Central memory CD8-positive, alpha-beta T cell (primary cell): Measurements from ENCODE around the gene TXK.

ENCODE experiments used
- ATAC-seq: fragments of 150-1000 bp; cut with Tn5 transposase; replicated peaks from 2 replicates; pipeline ENCODE4 v1.10.0; 2022; ENCODE audit warnings: mild to moderate bottlenecking, moderate FRiP score, moderate number of reproducible peaks; ENCODE audit not compliant: poor library complexity, severe bottlenecking; ENCODE audit errors: extremely low read depth
- DNase-seq, 2 donors: peaks; one replicate each; pipeline ENCODE4 v3.0.0; 2021; ENCODE audit warnings: low spot score in 2 of 2
- H3K27ac Mint-ChIP-seq: one replicate; pipeline ENCODE4 v1.8.0; 2022; ENCODE audit warnings: low read depth, mild to moderate bottlenecking, moderate library complexity, mixed read lengths
- H3K27me3 Mint-ChIP-seq: one replicate; pipeline ENCODE4 v1.8.0; 2022; ENCODE audit warnings: mixed read lengths
- H3K36me3 Mint-ChIP-seq: one replicate; pipeline ENCODE4 v1.8.0; 2022; ENCODE audit warnings: mild to moderate bottlenecking, moderate library complexity, mixed read lengths; ENCODE audit not compliant: insufficient read depth
- H3K4me1 Mint-ChIP-seq: one replicate; pipeline ENCODE4 v1.8.0; 2022; ENCODE audit warnings: mixed read lengths
- H3K4me3 Mint-ChIP-seq: one replicate; pipeline ENCODE4 v1.8.0; 2022; ENCODE audit warnings: mild to moderate bottlenecking, moderate library complexity, mixed read lengths
- H3K9me3 Mint-ChIP-seq: one replicate; pipeline ENCODE4 v1.8.0; 2022; ENCODE audit warnings: mixed read lengths

TXK gene

GRCh38 chr4:48058617-48059530 is 75.2 kb downstream of the TXK start:
- Mint-ChIP-seq H3K27ac (peak overlapping the region; percentile 29), H3K27me3 (peaks cover 33% of the 10 kb centered on the region), H3K9me3 (peaks cover 7% of the 10 kb centered on the region), H3K4me1 (peaks cover 12% of the 10 kb centered on the region), H3K36me3 (no peaks in the 10 kb centered on the region), H3K4me3 (no peak overlapping the region)
- DNase-seq (no peak), ATAC-seq (peak; percentile 62)

DNA sequence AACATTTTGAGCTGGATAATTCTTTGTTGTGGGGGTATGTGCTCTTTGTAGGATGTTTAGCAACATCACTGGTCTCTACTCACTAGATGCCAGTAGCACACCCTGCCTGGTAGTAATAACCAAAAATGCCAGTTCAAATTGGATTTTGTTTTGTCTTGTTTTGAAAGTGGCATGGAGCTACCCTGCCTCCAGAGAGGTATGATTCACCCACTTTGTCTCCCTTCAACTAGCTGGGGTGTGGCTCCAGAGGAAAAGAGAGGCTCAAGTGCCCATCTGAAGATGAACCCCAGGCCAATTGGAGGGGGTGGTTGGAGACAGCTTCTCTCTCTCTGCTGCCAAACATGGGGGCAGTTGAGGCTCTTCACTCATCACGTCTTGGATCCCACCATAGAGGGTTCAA is 83.0 kb downstream of the TXK start:
- Mint-ChIP-seq H3K4me3 (no peak overlapping the region), H3K27ac (no peak overlapping the region), H3K4me1 (peaks cover 29% of the 10 kb centered on the region), H3K27me3 (peaks cover 12% of the 10 kb centered on the region), H3K36me3 (peaks cover 2% of the 10 kb centered on the region), H3K9me3 (no peaks in the 10 kb centered on the region)
- ATAC-seq = no peak
- no peak for DNase-seq

DNA sequence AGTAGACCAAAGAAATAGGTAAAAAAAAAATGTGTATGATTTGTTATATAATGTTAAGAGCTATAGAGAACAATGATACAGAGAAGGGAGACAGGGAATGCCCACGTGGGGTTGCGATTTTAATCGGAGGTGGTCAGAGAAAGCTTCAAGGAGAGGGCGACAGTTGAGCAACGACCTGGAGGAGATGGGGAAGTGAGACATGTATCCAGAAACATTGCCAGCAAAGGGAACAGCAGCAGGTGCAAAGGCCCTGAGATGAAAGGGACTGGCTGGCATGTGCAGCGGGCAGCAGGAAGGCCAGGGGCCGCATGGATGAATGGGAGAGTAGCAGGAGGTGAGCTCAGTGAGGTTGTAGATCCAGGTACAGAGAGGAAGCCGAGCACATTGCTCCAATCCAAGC is 84.6 kb downstream of the TXK start:
- no peak for DNase-seq
- Mint-ChIP-seq H3K4me3 (no peak overlapping the region), H3K9me3 (no peaks in the 10 kb centered on the region), H3K36me3 (peaks cover 2% of the 10 kb centered on the region), H3K27ac (peak overlapping the region; percentile 17), H3K27me3 (peaks cover 12% of the 10 kb centered on the region), H3K4me1 (peaks cover 42% of the 10 kb centered on the region)
- no peak for ATAC-seq

DNA sequence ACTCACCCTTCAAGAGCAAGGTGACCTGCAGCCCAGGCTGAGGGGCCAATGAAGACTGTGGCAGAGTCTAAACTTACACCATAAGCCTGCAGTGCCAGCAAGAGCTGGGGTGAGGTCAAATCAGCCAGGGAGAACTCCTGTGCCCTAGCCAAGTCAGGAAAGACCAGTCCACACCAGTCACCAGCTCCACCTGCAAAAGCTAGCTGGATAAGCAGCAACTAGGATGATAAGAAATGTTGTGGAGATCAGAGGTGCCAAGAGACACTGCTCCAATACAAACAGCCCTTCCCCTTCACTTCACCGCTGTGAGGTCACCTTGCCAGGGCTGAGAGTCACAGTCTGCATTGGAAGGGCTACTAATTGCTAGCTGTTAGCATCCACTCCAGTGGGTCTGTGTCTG is 86.2 kb downstream of the TXK start:
- H3K27me3 Mint-ChIP-seq = peaks cover 12% of the 10 kb centered on the region

DNA sequence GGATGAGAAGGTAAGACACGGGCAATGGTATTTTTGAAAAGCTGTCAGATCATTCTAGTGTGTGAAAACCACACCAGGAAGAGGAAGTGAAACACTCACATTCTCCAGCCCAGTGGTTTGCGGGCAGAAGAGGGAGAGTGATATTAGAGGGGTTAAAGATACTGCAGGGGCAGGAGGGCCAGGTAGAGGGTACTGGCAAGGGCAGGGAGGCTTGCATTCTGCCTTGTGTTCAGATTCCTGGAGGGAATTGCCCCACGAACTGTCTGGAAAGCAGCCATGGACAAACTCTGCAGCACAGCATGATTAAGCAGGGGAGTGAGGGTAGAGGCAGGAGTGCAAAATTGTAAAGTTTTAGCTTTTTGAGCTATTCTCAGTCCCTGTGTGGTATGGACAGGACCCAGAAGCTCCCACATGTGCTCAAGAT is 86.6 kb downstream of the TXK start:
- Mint-ChIP-seq H3K27ac (peak overlapping the region; percentile 1), H3K36me3 (peaks cover 2% of the 10 kb centered on the region), H3K4me1 (peaks cover 56% of the 10 kb centered on the region), H3K27me3 (peaks cover 12% of the 10 kb centered on the region), H3K9me3 (no peaks in the 10 kb centered on the region), H3K4me3 (peak overlapping the region; percentile 62)
- ATAC-seq (peak; percentile 92), DNase-seq (peak in 1 of 2 donors; percentile 25)

More for the DNA sequence above, 86.2 kb downstream of the TXK start:
- Mint-ChIP-seq H3K9me3 (no peaks in the 10 kb centered on the region), H3K27ac (no peak overlapping the region), H3K36me3 (peaks cover 2% of the 10 kb centered on the region), H3K4me3 (peak overlapping the region; percentile 62), H3K4me1 (peaks cover 52% of the 10 kb centered on the region)
- DNase-seq (no peak), ATAC-seq (no peak)

DNA sequence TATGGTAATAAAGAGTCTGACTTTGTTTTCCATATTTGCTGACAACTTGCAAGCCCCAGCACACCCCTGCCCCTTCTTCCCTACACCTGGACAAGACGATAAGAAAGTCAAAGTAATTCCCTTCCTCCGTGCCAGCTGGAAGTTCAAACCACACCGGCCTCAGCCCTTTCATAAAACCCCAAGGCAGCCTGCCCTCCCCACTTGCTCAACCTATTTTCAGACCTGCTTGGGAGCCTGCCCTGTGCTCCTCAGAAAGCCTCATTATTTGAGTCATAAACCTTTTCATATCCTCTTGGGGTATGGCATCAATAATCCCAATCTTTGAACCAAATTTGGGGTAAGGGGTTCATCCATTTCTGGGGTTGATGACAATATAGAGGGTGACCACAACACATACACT is 88.0 kb downstream of the TXK start:
- no peak for ATAC-seq
- no peak for DNase-seq
- H3K27ac Mint-ChIP-seq = no peak overlapping the region
- H3K9me3 Mint-ChIP-seq = no peaks in the 10 kb centered on the region
- H3K4me1 Mint-ChIP-seq = peaks cover 56% of the 10 kb centered on the region
- H3K36me3 Mint-ChIP-seq = peaks cover 2% of the 10 kb centered on the region
- H3K27me3 Mint-ChIP-seq = peaks cover 22% of the 10 kb centered on the region
- no peak overlapping the region for H3K4me3 Mint-ChIP-seq

DNA sequence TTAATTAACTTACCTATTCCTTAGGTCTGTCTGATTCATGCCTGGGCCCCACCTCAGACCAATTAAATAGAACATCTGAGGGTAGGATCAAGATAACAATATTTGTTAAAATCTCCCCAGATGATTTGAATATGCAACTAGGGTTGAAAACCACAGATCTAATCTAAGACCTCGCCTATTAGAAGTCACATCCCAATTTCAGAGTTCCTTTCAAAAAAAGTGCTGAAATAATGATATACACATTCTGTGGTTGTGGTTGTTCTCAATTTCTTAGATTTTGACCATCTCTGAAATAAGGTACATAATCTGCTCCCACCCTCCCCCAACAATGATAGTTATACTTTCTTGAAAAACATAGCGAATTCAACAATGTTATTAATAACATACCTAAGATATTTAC is 89.8 kb downstream of the TXK start:
- Mint-ChIP-seq H3K27ac (no peak overlapping the region), H3K9me3 (no peaks in the 10 kb centered on the region), H3K4me3 (no peak overlapping the region), H3K36me3 (peaks cover 2% of the 10 kb centered on the region), H3K4me1 (peaks cover 52% of the 10 kb centered on the region), H3K27me3 (peaks cover 13% of the 10 kb centered on the region)
- ATAC-seq (no peak), DNase-seq (no peak)

DNA sequence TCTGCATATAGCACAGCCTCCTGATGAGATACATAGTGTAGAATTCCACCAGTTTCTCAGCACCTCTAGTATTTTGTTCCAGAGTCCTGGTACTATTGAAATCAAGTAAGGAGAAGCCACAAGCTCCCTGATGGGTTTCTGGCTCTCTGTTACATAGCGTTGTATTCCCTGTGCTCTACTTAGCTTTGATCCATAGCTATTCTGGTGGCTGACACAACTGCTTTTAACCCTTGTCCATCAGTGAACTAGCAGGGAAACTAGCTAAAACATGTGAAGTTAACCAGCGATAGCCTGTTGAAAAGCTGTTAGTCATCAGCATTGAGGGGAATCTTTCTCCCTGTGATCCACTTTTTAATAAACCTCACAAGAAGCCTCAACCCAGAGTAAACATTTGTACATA is 90.5 kb downstream of the TXK start:
- H3K36me3 Mint-ChIP-seq = peaks cover 2% of the 10 kb centered on the region
- H3K4me3 Mint-ChIP-seq = no peak overlapping the region
- no peak overlapping the region for H3K27ac Mint-ChIP-seq
- H3K4me1 Mint-ChIP-seq = peaks cover 50% of the 10 kb centered on the region
- no peak for ATAC-seq
- H3K27me3 Mint-ChIP-seq = peaks cover 13% of the 10 kb centered on the region
- no peak for DNase-seq
- no peaks in the 10 kb centered on the region for H3K9me3 Mint-ChIP-seq

DNA sequence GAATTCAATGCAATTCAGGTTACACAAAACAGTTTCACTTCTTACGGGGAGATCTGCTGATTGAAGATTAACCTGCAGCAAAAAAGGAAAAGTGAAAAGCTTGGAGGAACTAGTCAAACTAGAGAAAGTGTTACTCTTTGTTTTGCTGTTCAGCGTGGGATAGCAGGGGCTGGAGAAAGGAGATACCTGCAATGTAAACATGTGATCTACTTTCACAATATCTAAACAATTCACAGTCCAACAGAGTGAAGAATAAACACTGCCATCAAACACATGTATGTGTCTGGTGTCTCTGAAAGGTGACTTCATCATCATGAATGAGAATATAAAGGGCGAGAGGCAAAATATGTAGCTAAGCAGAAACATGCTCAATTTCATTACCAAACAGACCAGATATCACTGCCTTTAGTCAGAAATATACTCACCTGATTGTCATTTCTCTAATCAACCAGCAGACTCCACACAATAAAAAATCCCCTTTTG is 91.0 kb downstream of the TXK start:
- H3K4me3 Mint-ChIP-seq = no peak overlapping the region
- peaks cover 13% of the 10 kb centered on the region for H3K27me3 Mint-ChIP-seq
- no peaks in the 10 kb centered on the region for H3K9me3 Mint-ChIP-seq
- no peak overlapping the region for H3K27ac Mint-ChIP-seq
- peaks cover 47% of the 10 kb centered on the region for H3K4me1 Mint-ChIP-seq
- peaks cover 2% of the 10 kb centered on the region for H3K36me3 Mint-ChIP-seq
- no peak for ATAC-seq
- DNase-seq = no peak

GRCh38 chr4:48041535-48042137 is 92.4 kb downstream of the TXK start:
- DNase-seq = no peak
- no peaks in the 10 kb centered on the region for H3K9me3 Mint-ChIP-seq
- H3K27ac Mint-ChIP-seq = no peak overlapping the region
- H3K4me1 Mint-ChIP-seq = peaks cover 33% of the 10 kb centered on the region
- no peak for ATAC-seq
- H3K27me3 Mint-ChIP-seq = peaks cover 13% of the 10 kb centered on the region
- H3K4me3 Mint-ChIP-seq = no peak overlapping the region
- peaks cover 2% of the 10 kb centered on the region for H3K36me3 Mint-ChIP-seq

DNA sequence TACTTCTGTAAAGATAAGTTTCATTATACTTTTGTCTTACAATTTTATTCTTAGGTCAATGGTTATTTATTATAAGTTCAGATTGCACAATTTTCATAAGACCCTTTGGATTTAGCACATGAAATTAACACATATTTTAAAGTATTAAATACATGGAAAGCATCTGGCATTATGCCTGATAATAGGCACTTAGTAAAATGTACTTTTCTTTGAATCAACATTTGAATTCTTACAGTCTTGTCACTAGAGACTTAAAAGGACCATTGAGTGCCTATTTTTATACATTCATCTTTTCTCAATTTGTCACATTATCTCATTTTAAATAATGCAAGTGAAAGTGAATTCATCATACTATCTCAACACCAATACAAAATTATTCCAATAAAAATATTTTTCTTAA is 94.5 kb downstream of the TXK start:
- no peak overlapping the region for H3K27ac Mint-ChIP-seq
- H3K4me1 Mint-ChIP-seq = peaks cover 15% of the 10 kb centered on the region
- H3K27me3 Mint-ChIP-seq = peaks cover 13% of the 10 kb centered on the region
- ATAC-seq = no peak
- H3K36me3 Mint-ChIP-seq = no peaks in the 10 kb centered on the region
- no peak for DNase-seq
- H3K4me3 Mint-ChIP-seq = no peak overlapping the region
- H3K9me3 Mint-ChIP-seq = no peaks in the 10 kb centered on the region

DNA sequence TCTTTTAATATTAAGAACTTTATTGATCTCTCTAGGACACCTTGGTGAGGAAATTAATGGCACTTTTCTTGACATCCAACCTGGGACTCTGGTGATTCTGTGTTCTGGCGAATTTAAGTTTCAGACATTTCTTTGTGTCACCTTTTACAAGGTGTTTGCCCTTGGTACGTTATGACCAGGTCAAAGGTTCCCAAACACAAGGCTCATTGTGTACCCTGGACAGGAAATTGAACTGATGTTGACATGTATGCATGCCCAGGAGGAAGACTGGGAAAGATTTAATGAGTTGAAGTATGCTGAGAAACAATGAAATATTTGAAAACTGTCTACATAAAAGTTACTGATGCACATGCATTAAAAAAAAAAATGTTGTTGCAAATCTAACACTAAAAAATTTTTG is 95.4 kb downstream of the TXK start:
- H3K4me1 Mint-ChIP-seq = peaks cover 16% of the 10 kb centered on the region
- DNase-seq = no peak

DNA sequence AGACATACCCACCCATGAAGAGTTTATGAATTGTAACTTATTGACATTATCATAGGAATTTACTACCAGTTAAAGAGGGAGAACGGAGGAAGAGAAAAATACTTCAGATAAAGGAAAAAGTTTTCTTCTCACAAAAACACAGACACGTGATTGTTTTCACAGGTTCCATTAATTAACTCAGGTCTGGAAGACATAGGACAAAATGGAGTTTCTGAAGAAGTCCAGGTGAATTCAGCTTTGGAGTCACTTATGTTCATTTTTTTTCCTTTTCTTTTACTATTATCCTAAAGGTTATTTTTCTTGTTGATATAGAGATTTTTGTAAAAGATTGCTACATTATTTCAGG is 97.0 kb downstream of the TXK start:
- ATAC-seq (no peak), DNase-seq (no peak)
- no peaks in the 10 kb centered on the region for H3K9me3 Mint-ChIP-seq
- peaks cover 12% of the 10 kb centered on the region for H3K27me3 Mint-ChIP-seq
- no peak overlapping the region for H3K27ac Mint-ChIP-seq
- peaks cover 7% of the 10 kb centered on the region for H3K4me1 Mint-ChIP-seq
- H3K4me3 Mint-ChIP-seq = no peak overlapping the region
- H3K36me3 Mint-ChIP-seq = no peaks in the 10 kb centered on the region

More for the DNA sequence above, 95.4 kb downstream of the TXK start:
- Mint-ChIP-seq H3K27ac (no peak overlapping the region), H3K9me3 (no peaks in the 10 kb centered on the region), H3K27me3 (peaks cover 13% of the 10 kb centered on the region), H3K36me3 (no peaks in the 10 kb centered on the region), H3K4me3 (no peak overlapping the region)
- ATAC-seq = no peak
